GM19463 (cell line): ENCODE results near the gene MTSS2.

ENCODE experiments used
- ATAC-seq: cut with Tn5 transposase; IDR thresholded peaks from one replicate; pipeline ENCODE4 v1.9.1; 2021; ENCODE audit warnings: mild to moderate bottlenecking, moderate library complexity; ENCODE audit not compliant: unreplicated experiment

MTSS2 gene

GRCh38 chr16:70700101-70701020, 14.5 kb upstream of the MTSS2 start:
- no peak for ATAC-seq

DNA sequence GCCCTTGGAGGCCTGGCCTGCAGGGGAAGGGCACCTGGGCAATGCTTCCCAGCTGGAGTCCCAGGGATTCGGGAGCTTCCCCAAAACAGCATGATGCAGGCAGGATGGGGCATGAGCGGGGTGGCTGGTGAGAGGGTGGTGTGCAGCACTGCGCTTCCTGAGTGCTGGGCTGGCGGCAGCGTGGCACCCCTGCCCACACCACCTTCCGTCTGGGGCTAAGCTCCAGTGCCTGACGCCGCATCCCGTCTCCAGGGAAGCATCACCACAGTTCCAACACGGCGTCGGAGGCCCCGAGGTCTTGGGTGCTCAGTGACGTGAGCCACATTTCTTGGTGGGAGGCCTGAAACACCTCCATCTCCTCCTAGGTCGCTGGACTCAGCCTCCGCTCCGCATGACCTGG, 13.8 kb upstream of the MTSS2 start:
- ATAC-seq, result no peak

DNA sequence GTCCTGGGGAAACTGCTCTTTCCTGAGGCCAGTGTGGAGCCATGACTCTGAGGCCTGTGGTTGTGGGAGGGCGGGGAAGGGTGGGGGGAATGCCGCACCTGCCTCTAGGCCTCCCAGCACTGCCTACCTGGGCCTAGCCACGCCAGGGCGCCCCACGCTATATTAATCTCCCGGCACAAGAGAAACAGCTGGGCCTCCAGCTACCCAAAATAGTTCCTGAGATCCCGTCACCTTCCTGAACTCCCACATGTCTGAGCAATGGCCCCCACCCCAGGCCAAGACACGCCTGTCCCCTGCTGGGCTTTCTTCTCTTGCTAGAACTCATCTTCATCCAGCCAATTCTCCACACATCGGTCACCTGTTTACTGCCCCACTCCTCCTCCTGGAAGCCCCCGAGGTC, 13.0 kb upstream of the MTSS2 start:
- ATAC-seq, result no peak

GRCh38 chr16:70697594-70698170, 11.8 kb upstream of the MTSS2 start:
- no peak for ATAC-seq

GRCh38 chr16:70696952-70697593, 11.2 kb upstream of the MTSS2 start:
- ATAC-seq, result no peak

DNA sequence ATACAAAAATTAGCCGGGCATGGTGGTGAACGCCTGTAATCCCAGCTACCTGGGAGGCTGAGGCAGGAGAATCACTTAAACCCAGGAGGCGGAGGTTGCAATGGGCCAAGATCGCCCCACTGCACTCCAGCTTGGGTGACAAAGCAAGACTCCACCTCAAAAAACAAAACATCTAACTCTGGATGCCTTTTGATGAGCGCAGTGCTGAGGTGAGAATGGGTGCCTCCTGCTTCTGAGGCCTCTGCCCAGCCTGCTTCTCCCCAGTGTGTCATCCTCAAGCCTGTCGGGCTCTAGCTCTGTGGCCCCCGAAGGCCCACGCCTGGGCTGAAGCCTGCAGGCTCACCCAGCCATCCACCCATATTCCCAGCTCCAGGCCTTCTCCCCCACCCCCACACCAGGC, 10.5 kb upstream of the MTSS2 start:
- ATAC-seq, result no peak

DNA sequence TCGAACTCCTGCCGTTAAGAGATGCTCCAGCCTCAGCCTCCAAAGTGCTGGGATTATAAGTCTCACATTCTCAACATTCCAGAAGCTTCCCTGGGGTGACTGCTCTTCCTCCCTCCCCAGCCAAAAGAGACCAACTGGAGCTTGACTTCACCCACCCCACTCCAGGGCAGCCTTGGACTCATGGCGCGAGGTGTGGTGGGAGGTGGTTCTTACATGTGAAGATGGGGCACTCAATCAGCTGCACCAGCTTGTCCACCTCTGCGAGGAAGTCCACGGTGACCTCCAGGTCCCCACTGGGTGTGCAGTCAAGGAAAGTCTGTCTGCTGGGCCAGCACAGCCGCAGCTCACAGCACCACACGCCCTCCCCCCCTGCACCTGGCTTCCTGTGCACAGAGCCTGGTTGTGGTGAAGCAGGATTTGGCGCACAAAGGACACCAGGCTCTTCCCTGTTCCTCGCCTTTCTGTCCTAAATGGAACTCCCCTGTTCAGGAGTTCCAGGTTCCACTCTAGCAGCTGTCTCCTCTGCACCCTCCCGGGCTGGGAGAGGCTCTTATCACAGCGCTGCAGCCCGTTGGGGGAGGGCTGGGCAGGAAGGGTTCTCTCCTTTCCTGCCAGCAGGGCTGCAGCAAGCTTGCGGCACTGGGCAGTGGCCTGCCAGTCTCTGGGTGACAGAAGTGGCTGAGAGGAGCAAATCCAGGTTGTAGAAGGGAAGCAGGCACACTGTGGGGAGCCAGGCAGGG, 9.6 kb upstream of the MTSS2 start:
- ATAC-seq, result no peak

DNA sequence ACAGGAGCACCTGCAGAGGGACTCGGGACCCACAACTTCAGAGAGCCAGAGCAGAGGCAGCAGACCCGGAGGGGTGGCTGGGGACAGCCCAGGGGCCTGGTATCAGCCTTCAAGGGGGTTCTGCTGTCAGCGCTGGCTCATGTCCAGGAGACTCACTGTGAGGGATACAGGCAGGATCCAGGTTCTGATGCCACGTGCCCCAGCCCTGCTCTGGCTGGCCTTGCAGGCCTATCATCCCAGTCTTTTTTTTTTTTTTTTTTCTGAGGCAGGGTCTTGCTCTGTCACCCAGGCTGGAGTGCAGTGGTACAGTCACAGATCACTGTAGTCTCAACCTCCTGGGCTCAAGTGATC, 9.0 kb upstream of the MTSS2 start:
- no peak for ATAC-seq

GRCh38 chr16:70694088-70694867, 8.4 kb upstream of the MTSS2 start:
- no peak for ATAC-seq

GRCh38 chr16:70692873-70693671, 7.2 kb upstream of the MTSS2 start:
- no peak for ATAC-seq

DNA sequence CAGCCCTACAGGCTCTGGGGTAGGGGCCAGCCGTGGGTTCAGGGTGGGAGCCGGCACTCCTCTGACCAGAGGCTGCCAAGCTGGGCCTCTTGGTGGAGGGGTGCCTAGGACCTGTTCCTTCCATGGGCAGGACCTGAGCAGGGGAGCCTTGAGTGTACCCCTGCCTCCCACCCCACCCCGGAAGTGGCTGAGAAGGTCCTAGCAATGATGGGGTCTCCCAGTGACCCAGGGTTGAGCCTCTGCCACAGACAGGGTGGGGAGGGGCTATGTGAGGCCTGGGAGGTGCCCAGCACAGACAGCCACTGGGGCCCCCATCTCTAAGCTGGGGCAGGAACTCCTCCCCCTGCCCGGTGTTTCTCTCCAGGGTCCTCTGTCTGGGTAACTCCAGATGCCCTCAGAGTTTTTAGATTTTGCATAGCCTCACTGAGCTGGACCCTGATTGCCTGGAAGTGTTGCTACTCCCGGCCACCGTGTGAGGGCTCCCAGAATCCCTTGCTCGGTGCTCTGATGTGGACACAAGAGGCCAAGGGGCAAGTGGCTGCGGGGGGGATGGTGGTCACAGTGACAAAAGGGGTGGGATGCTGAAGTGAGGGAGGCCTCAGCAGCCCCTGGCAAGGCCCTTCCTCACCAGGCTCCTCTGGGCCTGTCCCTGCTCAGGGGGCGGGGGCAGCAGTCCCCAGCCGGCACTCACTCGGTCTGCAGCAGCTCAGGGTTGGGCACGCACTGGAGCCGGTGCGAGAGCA, 6.4 kb upstream of the MTSS2 start:
- ATAC-seq, result no peak

DNA sequence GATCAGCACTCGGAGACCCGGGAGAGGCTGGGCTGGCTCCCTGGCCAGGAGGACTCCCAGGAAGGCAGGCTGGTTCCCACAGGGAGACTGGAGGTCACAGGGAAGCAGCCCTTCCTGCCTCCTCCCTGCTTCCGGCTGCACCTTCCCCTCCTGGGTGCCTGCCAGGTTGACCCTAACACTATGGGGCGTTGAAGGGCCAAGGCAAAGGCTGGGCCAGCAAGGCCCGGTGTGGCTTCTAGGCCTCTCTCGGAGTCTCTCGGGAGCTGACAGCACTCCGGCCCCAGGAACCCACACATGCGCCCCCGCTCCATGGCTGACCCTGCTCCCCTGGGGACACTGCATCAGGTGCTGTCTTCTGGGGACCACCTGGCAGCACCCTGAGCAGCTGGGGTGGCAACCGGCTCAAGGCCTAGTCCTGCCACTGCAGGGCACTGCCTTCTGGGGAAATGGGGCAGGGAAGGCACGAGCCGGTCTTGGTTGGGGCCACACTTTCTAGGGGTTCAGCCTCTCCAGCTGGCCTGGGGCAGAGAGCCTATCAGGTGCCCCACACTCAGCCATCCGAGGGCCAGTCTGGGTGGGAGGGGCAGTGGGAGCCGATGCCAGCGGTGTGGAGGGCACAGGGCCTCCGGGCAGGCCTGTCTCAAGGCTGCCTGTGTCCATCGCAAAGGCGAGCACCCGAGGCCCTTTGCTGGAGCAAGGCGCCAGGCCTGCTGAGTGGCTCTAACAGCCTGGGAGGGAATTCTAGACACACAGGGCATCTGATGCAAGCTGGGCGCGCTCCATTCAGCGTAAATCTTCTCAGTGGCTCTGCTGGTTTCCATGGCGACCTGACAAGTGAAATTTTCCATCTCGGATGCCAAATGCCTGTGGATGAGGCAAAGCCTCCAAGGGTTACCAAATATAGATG, 5.6 kb upstream of the MTSS2 start:
- no peak for ATAC-seq

GRCh38 chr16:70689970-70690891, 4.4 kb upstream of the MTSS2 start:
- ATAC-seq, result no peak

GRCh38 chr16:70689035-70689969, 3.4 kb upstream of the MTSS2 start:
- no peak for ATAC-seq

- no peak for ATAC-seq
Measured at GRCh38 chr16:70688246-70688742, 2.4 kb upstream of the MTSS2 start.
